ENCODE results near the gene ID1. TPM values are rescaled to one million over a fixed set of nuclear protein-coding genes. Genes with fewer than 3 reads are reported as not detected.
"Not testable (repeated sequence)": the region's sequence is repeated elsewhere in the genome, so short reads cannot be mapped to it uniquely, and the experiment has no call there.

The ID1 gene
- total RNA-seq, 2 experiments from 2014 or later, result 1.8 to 2.4 TPM

DNA sequence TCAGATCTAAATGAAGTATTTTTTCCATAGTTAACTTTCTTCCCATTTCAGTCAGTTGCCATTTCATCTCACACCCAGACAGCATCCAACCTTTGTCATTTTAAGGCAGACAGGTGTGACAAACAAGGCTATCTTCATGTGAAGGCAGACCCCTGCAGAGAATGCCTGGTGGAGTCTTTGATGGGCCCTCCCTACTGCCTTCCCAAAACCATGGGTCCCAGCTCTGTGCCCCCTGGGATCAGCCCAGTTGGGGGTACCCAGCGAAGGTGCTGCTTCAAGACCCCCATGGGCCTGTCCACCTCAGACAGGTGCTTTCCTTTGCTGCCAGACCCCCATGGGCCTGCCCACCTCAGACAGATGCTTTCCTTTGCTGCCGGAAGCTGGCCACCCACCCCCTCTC lies 28.3 kb upstream of the ID1 start:
- DNase-seq, result no peak
- H3K9me3 Mint-ChIP-seq, result no peaks in the 10 kb centered on the region
- H3K27ac Mint-ChIP-seq, result no peak overlapping the region
- no peaks in the 10 kb centered on the region for H3K36me3 Mint-ChIP-seq (ENCODE audit: low read depth)
- H3K27me3 Mint-ChIP-seq (ENCODE audit: low read depth), result no peaks in the 10 kb centered on the region
- no peak overlapping the region for H3K4me3 Mint-ChIP-seq
- CTCF ChIA-PET, result interaction anchor here (0.7 to 14.0 kb wide), 4 partner anchors 14 to 1202 kb away, joined by 3 to 330 read pairs (median 4); no protein-coding TSS in a partner anchor
- intact Hi-C loops (cut with micrococcal nuclease), result no loop called here
- H3K4me1 Mint-ChIP-seq (ENCODE audit: low read depth), result peaks cover 20% of the 10 kb centered on the region

GRCh38 chr20:31577194-31577593 lies 27.9 kb upstream of the ID1 start:
- no peaks in the 10 kb centered on the region for H3K9me3 Mint-ChIP-seq
- no peak overlapping the region for H3K4me3 Mint-ChIP-seq
- no peaks in the 10 kb centered on the region for H3K36me3 Mint-ChIP-seq (ENCODE audit: low read depth)
- CTCF ChIA-PET, result interaction anchor here (0.7 to 14.0 kb wide), 5 partner anchors 8 to 1201 kb away, joined by 3 to 330 read pairs (median 6); no protein-coding TSS in a partner anchor
- peaks cover 17% of the 10 kb centered on the region for H3K4me1 Mint-ChIP-seq (ENCODE audit: low read depth)
- no peak for DNase-seq
- no peaks in the 10 kb centered on the region for H3K27me3 Mint-ChIP-seq (ENCODE audit: low read depth)
- intact Hi-C loops (cut with micrococcal nuclease), result no loop called here
- peak overlapping the region; percentile 26 for H3K27ac Mint-ChIP-seq

DNA sequence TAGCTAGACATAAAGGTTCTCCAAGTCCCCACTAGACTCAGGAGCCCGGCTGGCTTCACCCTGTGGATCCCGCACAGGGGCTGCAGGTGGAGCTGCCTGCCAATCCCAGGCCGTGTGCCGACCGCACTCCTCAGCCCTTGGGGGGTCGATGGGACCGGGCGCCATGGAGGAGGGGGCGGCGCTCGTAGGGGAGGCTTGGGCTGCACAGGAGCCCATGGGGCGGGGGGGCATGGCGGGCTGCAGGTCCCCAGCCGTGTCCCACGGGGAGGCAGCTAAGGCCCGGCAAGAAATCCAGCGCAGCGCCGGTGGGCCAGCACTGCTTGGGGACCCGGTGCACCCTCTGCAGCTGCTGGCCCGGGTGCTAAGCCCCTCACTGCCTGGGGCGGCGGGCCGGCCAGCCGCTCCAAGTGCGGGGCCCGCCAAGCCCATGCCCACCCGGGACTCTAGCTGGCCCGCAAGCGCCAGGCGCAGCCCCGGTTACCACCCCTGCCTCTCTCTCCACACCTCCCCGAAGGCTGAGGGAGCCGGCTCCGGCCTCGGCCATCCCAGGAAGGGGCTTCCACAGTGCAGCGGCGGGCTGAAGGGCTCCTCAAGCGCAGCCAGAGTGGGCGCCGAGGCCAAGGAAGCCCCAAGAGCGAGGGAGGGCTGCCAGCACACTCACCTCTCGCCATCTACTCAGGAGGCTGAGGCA lies 26.5 kb upstream of the ID1 start:
- DNase-seq, result no peak
- H3K4me1 Mint-ChIP-seq (ENCODE audit: low read depth), result peaks cover 12% of the 10 kb centered on the region
- H3K27me3 Mint-ChIP-seq (ENCODE audit: low read depth), result no peaks in the 10 kb centered on the region
- H3K9me3 Mint-ChIP-seq, result no peaks in the 10 kb centered on the region
- no peaks in the 10 kb centered on the region for H3K36me3 Mint-ChIP-seq (ENCODE audit: low read depth)
- no peak overlapping the region for H3K4me3 Mint-ChIP-seq
- intact Hi-C loops (cut with micrococcal nuclease), result no loop called here
- H3K27ac Mint-ChIP-seq, result no peak overlapping the region
- CTCF ChIA-PET, result interaction anchor here (0.6 to 14.0 kb wide), 5 partner anchors 9 to 33 kb away, joined by 3 to 330 read pairs (median 6); no protein-coding TSS in a partner anchor

- no peaks in the 10 kb centered on the region for H3K36me3 Mint-ChIP-seq (ENCODE audit: low read depth)
- CTCF ChIA-PET, result no interaction called here
Observed at GRCh38 chr20:31579245-31579644, 25.8 kb upstream of the ID1 start.

GRCh38 chr20:31579941-31580651 lies 25.0 kb upstream of the ID1 start:
- intact Hi-C loops (cut with micrococcal nuclease); H3K9me3 Mint-ChIP-seq; H3K4me1 Mint-ChIP-seq (ENCODE audit: low read depth); DNase-seq; H3K27me3 Mint-ChIP-seq (ENCODE audit: low read depth); H3K27ac Mint-ChIP-seq; H3K36me3 Mint-ChIP-seq (ENCODE audit: low read depth); H3K4me3 Mint-ChIP-seq: not testable (repeated sequence)
- CTCF ChIA-PET, result interaction anchor here (1.5 kb wide), 1 partner anchor 33 kb away, joined by 6 read pairs; no protein-coding TSS in a partner anchor

More at GRCh38 chr20:31579245-31579644, 25.8 kb upstream of the ID1 start:
- intact Hi-C loops (cut with micrococcal nuclease), result no loop called here
- peaks cover 5% of the 10 kb centered on the region for H3K4me1 Mint-ChIP-seq (ENCODE audit: low read depth)
- no peak overlapping the region for H3K4me3 Mint-ChIP-seq
- no peak for DNase-seq
- no peaks in the 10 kb centered on the region for H3K9me3 Mint-ChIP-seq
- H3K27me3 Mint-ChIP-seq (ENCODE audit: low read depth), result no peaks in the 10 kb centered on the region
- H3K27ac Mint-ChIP-seq, result no peak overlapping the region

- Mint-ChIP-seq H3K9me3 (no peaks in the 10 kb centered on the region), H3K4me3 (no peak overlapping the region), H3K36me3 (ENCODE audit: low read depth) (no peaks in the 10 kb centered on the region), H3K27me3 (ENCODE audit: low read depth) (peaks cover 4% of the 10 kb centered on the region), H3K27ac (no peak overlapping the region), H3K4me1 (ENCODE audit: low read depth) (peaks cover 5% of the 10 kb centered on the region)
- CTCF ChIA-PET, result interaction anchor here (1.5 kb wide), 1 partner anchor 32 kb away, joined by 6 read pairs; no protein-coding TSS in a partner anchor
- no peak for DNase-seq
- intact Hi-C loops (cut with micrococcal nuclease), result no loop called here
Observed at GRCh38 chr20:31580706-31581105, 24.4 kb upstream of the ID1 start.

- no peaks in the 10 kb centered on the region for H3K36me3 Mint-ChIP-seq (ENCODE audit: low read depth)
Observed at GRCh38 chr20:31581391-31581790, 23.7 kb upstream of the ID1 start.

DNA sequence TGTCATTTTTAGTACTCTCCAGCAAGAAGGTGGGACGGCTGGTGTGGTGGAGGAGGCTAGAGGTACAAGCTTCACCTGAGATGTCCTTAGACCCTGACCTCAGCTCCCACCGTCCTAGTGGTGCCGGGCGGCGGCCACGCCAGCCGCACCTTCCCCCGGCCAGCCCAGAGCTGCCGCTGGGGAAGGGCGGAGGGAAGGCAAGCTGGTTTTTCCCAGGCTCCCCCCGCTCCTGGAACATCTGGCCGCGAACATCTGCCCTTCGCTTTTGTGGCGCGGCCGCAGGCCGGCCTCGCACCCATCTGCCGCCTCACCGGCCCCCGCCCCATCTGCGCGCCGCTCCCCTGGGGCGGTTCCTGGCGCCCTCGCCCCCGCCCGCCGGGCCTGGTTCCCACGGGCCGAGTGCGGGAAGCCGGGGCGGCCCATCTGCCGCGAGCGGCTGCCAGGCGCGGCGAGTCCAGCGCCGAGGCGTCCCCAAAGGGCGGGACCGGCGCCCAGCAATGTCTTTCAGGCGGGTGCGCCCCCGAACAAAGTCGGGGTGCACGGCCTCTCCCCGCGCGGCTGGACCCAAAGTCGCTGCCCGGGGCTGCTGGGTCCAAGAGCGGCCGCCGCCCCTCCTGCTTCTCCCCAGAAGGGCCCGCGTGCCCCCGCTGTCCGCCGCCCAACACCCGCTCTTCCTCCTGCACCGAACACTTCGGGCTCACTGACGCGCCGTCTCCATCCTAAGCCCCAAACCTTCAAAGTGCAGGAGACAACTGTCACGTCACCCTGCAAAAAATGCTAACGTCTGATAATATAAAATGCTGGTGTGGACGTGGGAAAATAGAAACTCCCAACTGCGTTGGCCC lies 17.3 kb upstream of the ID1 start:
- H3K4me3 Mint-ChIP-seq, result peak overlapping the region; percentile 55
- peaks cover 8% of the 10 kb centered on the region for H3K4me1 Mint-ChIP-seq (ENCODE audit: low read depth)
- CTCF ChIA-PET, result interaction anchor here (1.4 to 2.2 kb wide), 3 partner anchors 19 to 24 kb away, joined by 4 to 22 read pairs (median 8); no protein-coding TSS in a partner anchor
- peaks cover 25% of the 10 kb centered on the region for H3K27me3 Mint-ChIP-seq (ENCODE audit: low read depth)
- H3K36me3 Mint-ChIP-seq (ENCODE audit: low read depth), result no peaks in the 10 kb centered on the region
- no peaks in the 10 kb centered on the region for H3K9me3 Mint-ChIP-seq
- no peak overlapping the region for H3K27ac Mint-ChIP-seq
- DNase-seq, result no peak
- intact Hi-C loops (cut with micrococcal nuclease), result loop anchor here (2.0 kb wide), 2 partner anchors 17 to 19 kb away; partner anchors contain the start of gene ID1

More at GRCh38 chr20:31581391-31581790, 23.7 kb upstream of the ID1 start:
- no peak for DNase-seq
- no peaks in the 10 kb centered on the region for H3K9me3 Mint-ChIP-seq
- CTCF ChIA-PET, result no interaction called here
- H3K4me3 Mint-ChIP-seq, result no peak overlapping the region
- H3K4me1 Mint-ChIP-seq (ENCODE audit: low read depth), result peaks cover 5% of the 10 kb centered on the region
- no peak overlapping the region for H3K27ac Mint-ChIP-seq
- intact Hi-C loops (cut with micrococcal nuclease), result no loop called here
- H3K27me3 Mint-ChIP-seq (ENCODE audit: low read depth), result peaks cover 9% of the 10 kb centered on the region

GRCh38 chr20:31590717-31591225 lies 14.3 kb upstream of the ID1 start:
- H3K4me1 Mint-ChIP-seq (ENCODE audit: low read depth), result peaks cover 8% of the 10 kb centered on the region
- intact Hi-C loops (cut with micrococcal nuclease), result no loop called here
- CTCF ChIA-PET, result interaction anchor here (0.5 to 5.6 kb wide), 6 partner anchors 12 to 113 kb away, joined by 3 to 45 read pairs (median 4); no protein-coding TSS in a partner anchor

GRCh38 chr20:31593221-31594001 lies 11.7 kb upstream of the ID1 start:
- intact Hi-C loops (cut with micrococcal nuclease), result loop anchor here (1.0 kb wide), 1 partner anchor 12 kb away; the partner anchor contains the start of gene ID1
- no peak overlapping the region for H3K27ac Mint-ChIP-seq
- CTCF ChIA-PET, result interaction anchor here (0.7 to 5.6 kb wide), 3 partner anchors 17 to 130 kb away, joined by 3 to 45 read pairs (median 3); no protein-coding TSS in a partner anchor
- H3K9me3 Mint-ChIP-seq, result no peaks in the 10 kb centered on the region
- peak; percentile 74 for DNase-seq
- no peak overlapping the region for H3K4me3 Mint-ChIP-seq
- peaks cover 6% of the 10 kb centered on the region for H3K27me3 Mint-ChIP-seq (ENCODE audit: low read depth)
- H3K36me3 Mint-ChIP-seq (ENCODE audit: low read depth), result no peaks in the 10 kb centered on the region
- H3K4me1 Mint-ChIP-seq (ENCODE audit: low read depth), result peaks cover under 1% of the 10 kb centered on the region

More at GRCh38 chr20:31590717-31591225, 14.3 kb upstream of the ID1 start:
- DNase-seq, result no peak
- Mint-ChIP-seq H3K27me3 (ENCODE audit: low read depth) (peaks cover 19% of the 10 kb centered on the region), H3K9me3 (no peaks in the 10 kb centered on the region), H3K27ac (no peak overlapping the region), H3K4me3 (no peak overlapping the region), H3K36me3 (ENCODE audit: low read depth) (no peaks in the 10 kb centered on the region)

DNA sequence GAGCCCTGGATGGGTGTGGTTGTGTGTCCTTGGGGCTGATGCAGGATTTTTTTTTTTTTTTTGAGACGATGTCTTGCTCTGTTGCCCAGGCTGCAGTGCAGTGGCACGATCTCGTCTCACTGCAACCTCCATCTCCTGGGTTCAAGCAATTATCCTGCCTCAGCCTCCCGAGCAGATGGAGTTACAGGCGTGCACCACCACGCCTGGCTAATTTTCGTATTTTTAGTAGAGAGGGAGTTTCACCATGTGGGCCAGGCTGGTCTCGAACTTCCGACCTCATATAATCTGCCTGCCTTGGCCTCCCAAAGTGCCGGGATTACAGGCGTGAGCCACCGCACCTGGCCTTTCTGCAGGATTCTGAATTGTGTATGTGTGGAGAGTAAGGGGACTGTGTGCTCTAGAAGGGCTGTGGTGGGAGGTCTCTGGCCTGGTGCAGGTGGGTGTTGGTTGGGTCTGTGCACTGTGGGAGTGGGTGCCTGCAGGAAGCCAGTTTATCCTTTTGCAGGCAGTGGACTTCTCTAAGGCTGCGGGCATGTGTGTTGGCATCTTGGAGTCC lies 11.0 kb upstream of the ID1 start:
- no peak overlapping the region for H3K4me3 Mint-ChIP-seq
- H3K9me3 Mint-ChIP-seq, result no peaks in the 10 kb centered on the region
- H3K27ac Mint-ChIP-seq, result no peak overlapping the region
- CTCF ChIA-PET, result interaction anchor here (0.7 to 5.6 kb wide), 2 partner anchors 16 to 19 kb away, joined by 3 to 45 read pairs; no protein-coding TSS in a partner anchor
- H3K27me3 Mint-ChIP-seq (ENCODE audit: low read depth), result no peaks in the 10 kb centered on the region
- no peaks in the 10 kb centered on the region for H3K36me3 Mint-ChIP-seq (ENCODE audit: low read depth)
- intact Hi-C loops (cut with micrococcal nuclease), result no loop called here
- H3K4me1 Mint-ChIP-seq (ENCODE audit: low read depth), result no peaks in the 10 kb centered on the region
- no peak for DNase-seq
